ENCODE measurements around the gene MAPK8IP3.

The MAPK8IP3 gene

DNA sequence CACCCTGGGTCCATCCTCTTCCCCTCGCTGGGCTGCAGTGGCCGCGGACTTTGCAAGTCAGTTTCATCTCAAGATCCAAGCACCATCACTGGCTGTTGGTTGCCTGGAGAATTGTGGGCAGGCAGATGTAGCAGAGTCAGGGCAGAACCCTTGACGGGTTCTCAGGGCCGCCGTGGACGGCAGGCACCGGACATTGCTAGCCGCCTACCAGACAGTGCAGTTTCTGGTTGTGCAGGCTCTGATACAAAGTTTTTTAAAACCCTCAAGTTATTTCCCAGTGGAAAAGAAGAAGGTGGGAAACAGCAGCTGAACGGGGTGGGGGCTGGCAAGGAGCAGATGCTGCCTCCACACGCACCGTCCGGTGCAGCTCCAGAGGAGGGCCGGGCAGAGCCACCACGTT is 3.4 kb downstream of the MAPK8IP3 start:
- H3K4me1 ChIP-seq (ENCODE audit: control insufficient read depth, low read length) = peaks cover 73% of the 10 kb centered on the region
- H4K20me1 ChIP-seq (ENCODE audit: control insufficient read depth, insufficient read depth, low read depth, low read length) = peaks cover 12% of the 10 kb centered on the region; the same call in 1 of the 2 replicates
- no peaks in the 10 kb centered on the region for H3K27me3 ChIP-seq (ENCODE audit: control insufficient read depth, low read length)
- H3K4me2 ChIP-seq (ENCODE audit: low read length) = peak overlapping the region; percentile 98
- H3K27ac ChIP-seq (ENCODE audit: low read depth, low read length) = no peak overlapping the region
- H3K4me3 ChIP-seq (ENCODE audit: low read length) = no peak overlapping the region
- peaks cover 84% of the 10 kb centered on the region for H3K79me2 ChIP-seq (ENCODE audit: control insufficient read depth, low read length)
- no peak for TF ChIP-seq EZH2phosphoT487 (IDR thresholded peaks at IDR 0.05; ENCODE audit: borderline replicate concordance, low read length)
- TF ChIP-seq, protein P1, sequence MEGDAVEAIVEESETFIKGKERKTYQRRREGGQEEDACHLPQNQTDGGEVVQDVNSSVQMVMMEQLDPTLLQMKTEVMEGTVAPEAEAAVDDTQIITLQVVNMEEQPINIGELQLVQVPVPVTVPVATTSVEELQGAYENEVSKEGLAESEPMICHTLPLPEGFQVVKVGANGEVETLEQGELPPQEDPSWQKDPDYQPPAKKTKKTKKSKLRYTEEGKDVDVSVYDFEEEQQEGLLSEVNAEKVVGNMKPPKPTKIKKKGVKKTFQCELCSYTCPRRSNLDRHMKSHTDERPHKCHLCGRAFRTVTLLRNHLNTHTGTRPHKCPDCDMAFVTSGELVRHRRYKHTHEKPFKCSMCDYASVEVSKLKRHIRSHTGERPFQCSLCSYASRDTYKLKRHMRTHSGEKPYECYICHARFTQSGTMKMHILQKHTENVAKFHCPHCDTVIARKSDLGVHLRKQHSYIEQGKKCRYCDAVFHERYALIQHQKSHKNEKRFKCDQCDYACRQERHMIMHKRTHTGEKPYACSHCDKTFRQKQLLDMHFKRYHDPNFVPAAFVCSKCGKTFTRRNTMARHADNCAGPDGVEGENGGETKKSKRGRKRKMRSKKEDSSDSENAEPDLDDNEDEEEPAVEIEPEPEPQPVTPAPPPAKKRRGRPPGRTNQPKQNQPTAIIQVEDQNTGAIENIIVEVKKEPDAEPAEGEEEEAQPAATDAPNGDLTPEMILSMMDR (IDR thresholded peaks at IDR 0.05; ENCODE audit: low read depth, low read length, poor library complexity, severe bottlenecking) = no peak
- H3K9me3 ChIP-seq (ENCODE audit: control insufficient read depth, insufficient read depth, low read length) = no peaks in the 10 kb centered on the region
- peaks cover 41% of the 10 kb centered on the region for H3K36me3 ChIP-seq (ENCODE audit: control insufficient read depth, low read length)
- H3F3A ChIP-seq (ENCODE audit: control insufficient read depth, insufficient read depth) = peaks cover 35% of the 10 kb centered on the region
- no peaks in the 10 kb centered on the region for H3K9me2 ChIP-seq (replicated peaks; ENCODE audit: control insufficient read depth, low read length)

DNA sequence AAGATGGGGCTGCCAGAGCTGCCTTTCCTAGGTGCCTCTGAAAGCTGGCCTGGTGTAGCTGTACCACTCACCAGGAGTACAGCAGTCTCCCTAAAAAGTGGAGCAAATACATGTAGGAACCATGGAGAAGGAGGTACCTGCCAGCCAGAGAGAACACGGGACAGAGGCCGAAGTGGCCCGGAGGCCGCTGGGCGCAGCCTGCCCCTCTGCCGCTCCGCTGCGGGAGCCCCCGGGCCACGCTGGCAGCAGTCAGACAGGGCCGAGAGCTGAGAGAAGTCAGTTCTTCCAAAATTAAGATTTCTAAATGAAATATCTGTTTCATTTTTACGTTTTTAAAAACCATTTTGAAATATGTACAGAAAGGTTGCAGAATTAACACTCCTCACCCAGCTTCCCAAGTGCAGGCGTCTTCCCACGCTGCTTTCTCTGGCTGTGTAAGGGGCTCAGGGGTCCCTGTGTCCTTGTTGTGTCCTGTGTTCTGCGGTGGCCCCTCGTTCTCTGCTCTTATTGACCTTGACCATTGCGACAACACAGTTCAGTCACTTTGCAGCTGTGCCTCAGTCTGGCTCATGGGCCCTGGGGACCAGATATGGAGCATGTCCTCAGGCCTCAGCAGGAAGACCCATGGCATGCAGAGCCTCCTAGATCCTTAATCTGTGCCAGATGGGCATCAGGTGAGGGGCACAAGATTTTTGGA is 5.0 kb downstream of the MAPK8IP3 start:
- peak overlapping the region; percentile 97 for H3K4me2 ChIP-seq (ENCODE audit: low read length)
- no peaks in the 10 kb centered on the region for H3K9me2 ChIP-seq (replicated peaks; ENCODE audit: control insufficient read depth, low read length)
- peaks cover 83% of the 10 kb centered on the region for H3K4me1 ChIP-seq (ENCODE audit: control insufficient read depth, low read length)
- peak overlapping the region; percentile 99 for H3K27ac ChIP-seq (ENCODE audit: low read depth, low read length)
- peaks cover 54% of the 10 kb centered on the region for H3K36me3 ChIP-seq (ENCODE audit: control insufficient read depth, low read length)
- H3K27me3 ChIP-seq (ENCODE audit: control insufficient read depth, low read length) = no peaks in the 10 kb centered on the region
- H3K79me2 ChIP-seq (ENCODE audit: control insufficient read depth, low read length) = peaks cover 90% of the 10 kb centered on the region
- no peaks in the 10 kb centered on the region for H3K9me3 ChIP-seq (ENCODE audit: control insufficient read depth, insufficient read depth, low read length)
- peaks cover 37% of the 10 kb centered on the region for H3F3A ChIP-seq (ENCODE audit: control insufficient read depth, insufficient read depth)
- H3K4me3 ChIP-seq (ENCODE audit: low read length) = peak overlapping the region; percentile 58
- H4K20me1 ChIP-seq (ENCODE audit: control insufficient read depth, insufficient read depth, low read depth, low read length) = peaks cover 12% of the 10 kb centered on the region; the same call in 1 of the 2 replicates
- TF ChIP-seq EZH2phosphoT487 (IDR thresholded peaks at IDR 0.05; ENCODE audit: borderline replicate concordance, low read length) = no peak
- TF ChIP-seq, protein P1 (IDR thresholded peaks at IDR 0.05; ENCODE audit: low read depth, low read length, poor library complexity, severe bottlenecking) = no peak

DNA sequence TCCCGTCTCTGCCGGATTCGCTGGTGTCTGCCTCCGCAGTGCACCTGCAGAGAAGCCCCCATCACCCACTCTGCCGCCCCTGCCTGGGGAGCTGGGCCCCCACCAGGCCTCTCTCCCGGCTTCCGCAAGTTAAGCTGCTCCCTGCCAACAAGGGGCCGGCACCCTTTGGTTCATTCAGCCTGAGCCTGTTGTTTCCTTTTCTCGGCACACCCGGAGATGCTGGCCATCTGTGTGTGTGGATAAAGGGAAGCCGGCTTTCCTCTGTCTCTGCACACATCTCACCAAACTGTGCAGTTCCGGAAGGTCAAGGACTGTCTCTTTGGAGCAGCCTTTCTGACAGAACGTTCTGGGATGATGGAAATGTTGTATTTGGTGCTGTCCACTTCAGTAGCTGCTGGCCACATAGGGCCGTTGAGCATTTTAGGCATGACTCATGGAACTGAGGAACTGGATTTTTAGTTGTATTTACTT is 6.8 kb downstream of the MAPK8IP3 start:
- Histone ChIP-seq H3K4me3 (ENCODE audit: low read length) (peak overlapping the region; percentile 80), H3K27ac (ENCODE audit: low read depth, low read length) (peak overlapping the region; percentile 99), H3K4me2 (ENCODE audit: low read length) (peak overlapping the region; percentile 97), H4K20me1 (ENCODE audit: control insufficient read depth, insufficient read depth, low read depth, low read length) (peaks cover 8% of the 10 kb centered on the region; the same call in 1 of the 2 replicates), H3K4me1 (ENCODE audit: control insufficient read depth, low read length) (peaks cover 96% of the 10 kb centered on the region), H3F3A (ENCODE audit: control insufficient read depth, insufficient read depth) (peaks cover 40% of the 10 kb centered on the region), H3K79me2 (ENCODE audit: control insufficient read depth, low read length) (peaks cover 91% of the 10 kb centered on the region), H3K27me3 (ENCODE audit: control insufficient read depth, low read length) (no peaks in the 10 kb centered on the region), H3K36me3 (ENCODE audit: control insufficient read depth, low read length) (peaks cover 51% of the 10 kb centered on the region), H3K9me2 (replicated peaks; ENCODE audit: control insufficient read depth, low read length) (no peaks in the 10 kb centered on the region), H3K9me3 (ENCODE audit: control insufficient read depth, insufficient read depth, low read length) (no peaks in the 10 kb centered on the region)
- TF ChIP-seq, protein P1 (IDR thresholded peaks at IDR 0.05; ENCODE audit: low read depth, low read length, poor library complexity, severe bottlenecking) = no peak
- TF ChIP-seq EZH2phosphoT487 (IDR thresholded peaks at IDR 0.05; ENCODE audit: borderline replicate concordance, low read length) = no peak

Data from DOHH2 (cell line).